ENCODE results near the gene HOXB3.
A peak's percentile ranks its signal among the peaks of the same experiment; 100 is the strongest.

HOXB3 gene

GRCh38 chr17:48588528-48588927, 1.5 kb downstream of the HOXB3 start:
- DNase-seq (ENCODE audit: low read depth in 2 of 2, low spot score in 1 of 2), result no peak

GRCh38 chr17:48588074-48588415, 2.0 kb downstream of the HOXB3 start:
- DNase-seq (ENCODE audit: low read depth in 2 of 2, low spot score in 1 of 2), result no peak

- no peak for DNase-seq (ENCODE audit: low read depth in 2 of 2, low spot score in 1 of 2)
These were observed 2.6 kb downstream of the HOXB3 start for GRCh38 chr17:48587276-48588073.

- no peak for DNase-seq (ENCODE audit: low read depth in 2 of 2, low spot score in 1 of 2)
These were observed 3.4 kb downstream of the HOXB3 start for GRCh38 chr17:48586355-48587258.

GRCh38 chr17:48584223-48584741, 5.8 kb downstream of the HOXB3 start:
- DNase-seq (ENCODE audit: low read depth in 2 of 2, low spot score in 1 of 2), result no peak

- no peak for DNase-seq (ENCODE audit: low read depth in 2 of 2, low spot score in 1 of 2)
These were observed 6.3 kb downstream of the HOXB3 start for GRCh38 chr17:48583708-48584222.

GRCh38 chr17:48582750-48583069, 7.3 kb downstream of the HOXB3 start:
- no peak for DNase-seq (ENCODE audit: low read depth in 2 of 2, low spot score in 1 of 2)

- no peak for DNase-seq (ENCODE audit: low read depth in 2 of 2, low spot score in 1 of 2)
These were observed 10.1 kb downstream of the HOXB3 start for GRCh38 chr17:48579760-48580554.

GRCh38 chr17:48579471-48579759, 10.6 kb downstream of the HOXB3 start:
- DNase-seq (ENCODE audit: low read depth in 2 of 2, low spot score in 1 of 2), result no peak

- no peak for DNase-seq (ENCODE audit: low read depth in 2 of 2, low spot score in 1 of 2)
These were observed 11.2 kb downstream of the HOXB3 start for GRCh38 chr17:48578616-48579470.

GRCh38 chr17:48577946-48578615, 12.0 kb downstream of the HOXB3 start, which contains the start of gene HOXB4:
Gene HOXB4 (minus strand): TSS chr17:48578350. CDS start chr17:48578319, 31 bp downstream.
- DNase-seq (ENCODE audit: low read depth in 2 of 2, low spot score in 1 of 2), result peak in 1 of 2 donors; percentile 40

GRCh38 chr17:48577330-48577945, 12.6 kb downstream of the HOXB3 start:
- no peak for DNase-seq (ENCODE audit: low read depth in 2 of 2, low spot score in 1 of 2)

- DNase-seq (ENCODE audit: low read depth in 2 of 2, low spot score in 1 of 2), result no peak
These were observed 13.3 kb downstream of the HOXB3 start for GRCh38 chr17:48576479-48577309.

GRCh38 chr17:48575673-48576478, 14.2 kb downstream of the HOXB3 start:
- DNase-seq (ENCODE audit: low read depth in 2 of 2, low spot score in 1 of 2), result no peak

- no peak for DNase-seq (ENCODE audit: low read depth in 2 of 2, low spot score in 1 of 2)
These were observed 14.9 kb downstream of the HOXB3 start for GRCh38 chr17:48575066-48575582.

- no peak for DNase-seq (ENCODE audit: low read depth in 2 of 2, low spot score in 1 of 2)
These were observed 15.5 kb downstream of the HOXB3 start for GRCh38 chr17:48574505-48575065.

GRCh38 chr17:48571826-48572417, 18.1 kb downstream of the HOXB3 start:
- no peak for DNase-seq (ENCODE audit: low read depth in 2 of 2, low spot score in 1 of 2)
